ENCODE measurements around the gene PARL. TPM values are rescaled to one million over a fixed set of nuclear protein-coding genes. Genes with fewer than 3 reads are reported as not detected.

The PARL gene
- total and polyA plus RNA-seq, 4 donors: 30.0 to 118 (median 54.8) TPM

- no peaks in the 10 kb centered on the region for H3K4me1 ChIP-seq (ENCODE audit: control insufficient read depth in 5 of 5, insufficient read depth in 5 of 5, low read length in 5 of 5)
- TF ChIP-seq CTCF (IDR thresholded peaks at IDR 0.05; ENCODE audit: control extremely low read depth, extremely low read depth): no peak
- no peaks in the 10 kb centered on the region for H3K9me3 ChIP-seq (ENCODE audit: control insufficient read depth in 4 of 4, insufficient read depth in 3 of 4, low read length in 3 of 4)
- no peak overlapping the region for H3K4me3 ChIP-seq
- no peak for DNase-seq
- whole genome bisulfite sequencing, 2 donors: 92 to 95% methylated on average over 5 of the region's 5 CpGs
- H3K9ac ChIP-seq (ENCODE audit: insufficient read depth in 1 of 2, low read length in 2 of 2): no peak overlapping the region
- H3K27me3 ChIP-seq (ENCODE audit: control insufficient read depth in 3 of 3, insufficient read depth in 3 of 3, low read length in 2 of 3): no peaks in the 10 kb centered on the region
- no peak overlapping the region for H3K27ac ChIP-seq (ENCODE audit: low read depth in 1 of 2, low read length in 1 of 2)
- ATAC-seq (ENCODE audit: insufficient read depth, low FRiP score): no peak
- H3K36me3 ChIP-seq (ENCODE audit: control insufficient read depth in 4 of 4, insufficient read depth in 4 of 4, low read length in 4 of 4): peaks cover 20 to 65% (median 45%) of the 10 kb centered on the region in 4 donors
Observed at GRCh38 chr3:183801601-183802000, 83.1 kb downstream of the PARL start.

- no peaks in the 10 kb centered on the region for H3K4me1 ChIP-seq (ENCODE audit: control insufficient read depth in 5 of 5, insufficient read depth in 5 of 5, low read length in 5 of 5)
- no peak for ATAC-seq (ENCODE audit: insufficient read depth, low FRiP score)
- H3K36me3 ChIP-seq (ENCODE audit: control insufficient read depth in 4 of 4, insufficient read depth in 4 of 4, low read length in 4 of 4): peaks cover 19 to 54% (median 37%) of the 10 kb centered on the region in 4 donors
- no peak for TF ChIP-seq CTCF (IDR thresholded peaks at IDR 0.05; ENCODE audit: control extremely low read depth, extremely low read depth)
- no peak overlapping the region for H3K4me3 ChIP-seq
- no peaks in the 10 kb centered on the region for H3K9me3 ChIP-seq (ENCODE audit: control insufficient read depth in 4 of 4, insufficient read depth in 3 of 4, low read length in 3 of 4)
- H3K9ac ChIP-seq (ENCODE audit: insufficient read depth in 1 of 2, low read length in 2 of 2): no peak overlapping the region
- 91 to 94% methylated on average over 8 of the region's 8 CpGs for WGBS, 2 donors
- no peaks in the 10 kb centered on the region for H3K27me3 ChIP-seq (ENCODE audit: control insufficient read depth in 3 of 3, insufficient read depth in 3 of 3, low read length in 2 of 3)
- DNase-seq: no peak
- H3K27ac ChIP-seq (ENCODE audit: low read depth in 1 of 2, low read length in 1 of 2): no peak overlapping the region
Observed at GRCh38 chr3:183800243-183800863, 84.3 kb downstream of the PARL start.

- Histone ChIP-seq H3K4me3 (no peak overlapping the region), H3K9me3 (ENCODE audit: control insufficient read depth in 4 of 4, insufficient read depth in 3 of 4, low read length in 3 of 4) (no peaks in the 10 kb centered on the region), H3K4me1 (ENCODE audit: control insufficient read depth in 5 of 5, insufficient read depth in 5 of 5, low read length in 5 of 5) (no peaks in the 10 kb centered on the region), H3K27ac (ENCODE audit: low read depth in 1 of 2, low read length in 1 of 2) (no peak overlapping the region), H3K9ac (ENCODE audit: insufficient read depth in 1 of 2, low read length in 2 of 2) (no peak overlapping the region), H3K36me3 (ENCODE audit: control insufficient read depth in 4 of 4, insufficient read depth in 4 of 4, low read length in 4 of 4) (peaks cover 19 to 51% (median 31%) of the 10 kb centered on the region in 4 donors), H3K27me3 (ENCODE audit: control insufficient read depth in 3 of 3, insufficient read depth in 3 of 3, low read length in 2 of 3) (no peaks in the 10 kb centered on the region)
- no peak for TF ChIP-seq CTCF (IDR thresholded peaks at IDR 0.05; ENCODE audit: control extremely low read depth, extremely low read depth)
- no peak for DNase-seq
- 96 to 97% methylated on average over 5 of the region's 5 CpGs for WGBS, 2 donors
- ATAC-seq (ENCODE audit: insufficient read depth, low FRiP score): no peak
Observed at GRCh38 chr3:183799461-183799860, 85.2 kb downstream of the PARL start.

- peaks cover 17 to 45% (median 28%) of the 10 kb centered on the region in 4 donors for H3K36me3 ChIP-seq (ENCODE audit: control insufficient read depth in 4 of 4, insufficient read depth in 4 of 4, low read length in 4 of 4)
Observed at GRCh38 chr3:183797996-183798395, 86.7 kb downstream of the PARL start.

More at GRCh38 chr3:183797996-183798395, 86.7 kb downstream of the PARL start:
- Histone ChIP-seq H3K4me1 (ENCODE audit: control insufficient read depth in 5 of 5, insufficient read depth in 5 of 5, low read length in 5 of 5) (no peaks in the 10 kb centered on the region), H3K9me3 (ENCODE audit: control insufficient read depth in 4 of 4, insufficient read depth in 3 of 4, low read length in 3 of 4) (no peaks in the 10 kb centered on the region), H3K9ac (ENCODE audit: insufficient read depth in 1 of 2, low read length in 2 of 2) (no peak overlapping the region), H3K27ac (ENCODE audit: low read depth in 1 of 2, low read length in 1 of 2) (no peak overlapping the region), H3K27me3 (ENCODE audit: control insufficient read depth in 3 of 3, insufficient read depth in 3 of 3, low read length in 2 of 3) (no peaks in the 10 kb centered on the region), H3K4me3 (no peak overlapping the region)
- 94 to 95% methylated on average over 9 of the region's 9 CpGs for WGBS, 2 donors
- no peak for TF ChIP-seq CTCF (IDR thresholded peaks at IDR 0.05; ENCODE audit: control extremely low read depth, extremely low read depth)
- DNase-seq (no peak), ATAC-seq (ENCODE audit: insufficient read depth, low FRiP score) (no peak)
